GM19023 (cell line): ENCODE data around the gene CA11.

ENCODE experiments used
- ATAC-seq: cut with Tn5 transposase; IDR thresholded peaks from one replicate; pipeline ENCODE4 v1.9.1; 2021; ENCODE audit warnings: mild to moderate bottlenecking, moderate library complexity; ENCODE audit not compliant: unreplicated experiment

The CA11 gene

DNA sequence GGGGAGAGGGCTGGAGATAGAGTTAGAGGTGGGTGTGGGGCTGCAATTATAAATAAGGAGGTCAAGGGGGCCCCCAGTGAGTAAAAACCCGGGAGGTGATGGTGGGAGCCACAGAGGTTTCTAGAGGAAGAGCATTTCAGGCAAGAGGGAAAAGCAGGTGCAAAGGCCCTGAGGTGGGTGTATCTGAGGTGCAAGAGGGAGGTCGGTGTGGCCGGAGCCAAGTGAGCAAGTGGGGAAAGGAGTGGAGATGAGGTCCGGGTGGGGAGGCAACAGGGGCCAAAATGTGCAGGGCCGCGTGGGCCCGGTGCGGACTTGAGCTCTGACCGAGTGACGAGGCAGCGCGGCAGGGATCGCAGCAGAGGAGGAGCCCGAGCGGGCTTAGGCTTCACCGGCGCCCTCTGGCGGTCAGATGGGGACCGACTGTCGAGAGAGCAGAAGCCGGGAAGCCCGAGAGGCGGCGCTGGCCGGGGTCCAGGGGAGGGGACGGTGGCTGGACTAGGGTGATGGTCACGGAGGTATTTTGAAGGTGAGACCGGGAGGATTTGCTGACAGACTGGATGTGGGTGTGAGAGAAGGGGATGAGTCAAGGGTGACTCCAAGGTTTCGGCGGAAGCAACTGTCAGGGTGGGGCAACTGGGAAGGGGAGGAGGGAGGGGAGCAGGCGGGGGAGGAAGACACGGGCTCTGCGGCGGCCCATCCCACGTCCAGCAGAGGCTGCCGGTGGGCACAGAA is 57.2 kb downstream of the CA11 start:
- no peak for ATAC-seq
